Spleen (tissue), 11 donors: ENCODE measurements around the gene CALML5. TPM values are rescaled to one million over a fixed set of nuclear protein-coding genes. Genes with fewer than 3 reads are reported as not detected.

ENCODE experiments used
- DNase-seq: peaks from one replicate; pipeline ENCODE4 v3.0.0-alpha.2; 2020
- H3K27ac ChIP-seq, 8 donors: fragments of 200-600 bp; sonication (generic) in 7 of 8; 1 replicate in 4 of 8; 2 replicates in 4 of 8; pipeline versions ENCODE4 v1.5.0 to v1.8.0; 2016 to 2021; ENCODE audit warnings: inconsistent platforms in 4 of 8, mild to moderate bottlenecking in 4 of 8, moderate library complexity in 1 of 8
- H3K27me3 ChIP-seq, 7 donors: fragments of 200-600 bp; sonication (generic) in 6 of 7; replicated peaks in 1 of 7; 1 replicate in 4 of 7; 2 replicates in 3 of 7; pipeline versions ENCODE4 v1.5.0 to v1.8.0; 2016 to 2021; ENCODE audit warnings: inconsistent platforms in 3 of 7, mild to moderate bottlenecking in 1 of 7
- H3K36me3 ChIP-seq, 6 donors: fragments of 200-600 bp; sonication (generic) in 5 of 6; 1 replicate in 4 of 6; 2 replicates in 2 of 6; pipeline versions ENCODE4 v1.5.0 to v1.8.0; 2016 to 2021; ENCODE audit warnings: inconsistent platforms in 2 of 6
- H3K4me1 ChIP-seq, 6 donors: fragments of 200-600 bp; sonication (generic) in 5 of 6; 1 replicate in 3 of 6; 2 replicates in 3 of 6; pipeline versions ENCODE4 v1.5.0 to v1.8.0; 2016 to 2021; ENCODE audit warnings: inconsistent platforms in 3 of 6
- H3K4me3 ChIP-seq, 8 donors: fragments of 200-600 bp; sonication (generic) in 7 of 8; 1 replicate in 4 of 8; 2 replicates in 4 of 8; pipeline versions ENCODE4 v1.5.0 to v1.8.0; 2016 to 2021; ENCODE audit warnings: inconsistent platforms in 4 of 8, mild to moderate bottlenecking in 4 of 8, moderate library complexity in 2 of 8
- H3K9me3 ChIP-seq, 8 donors: fragments of 200-600 bp; sonication (generic) in 7 of 8; 1 replicate in 4 of 8; 2 replicates in 4 of 8; pipeline versions ENCODE4 v1.5.0 to v1.8.0; 2016 to 2021; ENCODE audit warnings: inconsistent platforms in 4 of 8
- POLR2A ChIP-seq, 3 donors: fragments of 450-650 bp; IDR thresholded peaks; one replicate each; pipeline ENCODE4 v1.5.1; 2017; ENCODE audit warnings: antibody characterized with exemption in 3 of 3, mild to moderate bottlenecking in 1 of 3
- POLR2AphosphoS5 ChIP-seq, 3 donors: sonication (generic); formaldehyde crosslinking; IDR thresholded peaks; one replicate each; pipeline ENCODE4 v1.5.1; 2017; ENCODE audit warnings: antibody characterized with exemption in 3 of 3
- WGBS, 5 donors: extraction: QIAGEN DNeasy Blood & Tissue Kit in 3 of 5; methylation state at CpG; one replicate each; pipeline versions ENCODE4 v1.1.5 to v1.1.7; 2013 to 2018; 5-methylcytosine and 5-hydroxymethylcytosine counted together
- intact Hi-C: fragments of 100-400 bp; cut with DNase I; formaldehyde crosslinking; loops from one replicate; pipeline ENCODE4 v1.15.0; 2023; ENCODE audit warnings: low total_unique reads
- polyA plus RNA-seq, 3 donors: library from polyadenylated mRNA; stranded (reverse); fragments of 200-250 nt; gene quantifications; one replicate each; pipeline ENCODE4 v1.2.1, GENCODE V29; 2013
- total RNA-seq, 7 donors: library from RNA; depleted of rRNA in 3 of 7; stranded (reverse); fragments of >200 nt in 3 of 7; fragmentation: NEBNext Ultra II Directional in 4 of 7; extraction: Animal tissue kit (Norgen Biotek cat#: 25700) in 4 of 7; gene quantifications; one replicate each; pipeline versions ENCODE4 v1.1.0 to v1.2.1, GENCODE V29; 2016 to 2021
- TF ChIP-seq, protein P1 (sequence below), 11 experiments: fragments of 200-600 bp in 7 of 11; fragments of 450-650 bp in 4 of 11; sonication (generic) in 4 of 11; IDR thresholded peaks in 8 of 11; conservative IDR thresholded peaks in 3 of 11; 1 replicate in 7 of 11; 2 replicates in 4 of 11; pipeline versions ENCODE4 v1.4.0 to v1.8.0; 2016 to 2021; ENCODE audit warnings: antibody characterized with exemption in 11 of 11, inconsistent platforms in 4 of 11, mild to moderate bottlenecking in 1 of 11
- donor health status: healthy with polysubstance abuse.
- donor health status: DM: no; HTN: no; CAD: no; lungs with moderate emphysema.
- donor health status: DM: no; HTN: no; CAD: no.
- donor health status: Bipolar disorder and iron deficiency.
- donor health status: healthy.
- donor health status: DM: no; HTN: no; CAD: no.
- donor health status: DM: yes; HTN: yes; CAD: no.

The CALML5 gene
- total and polyA plus RNA-seq, 10 donors: 0.13 TPM; not detected in 9

DNA sequence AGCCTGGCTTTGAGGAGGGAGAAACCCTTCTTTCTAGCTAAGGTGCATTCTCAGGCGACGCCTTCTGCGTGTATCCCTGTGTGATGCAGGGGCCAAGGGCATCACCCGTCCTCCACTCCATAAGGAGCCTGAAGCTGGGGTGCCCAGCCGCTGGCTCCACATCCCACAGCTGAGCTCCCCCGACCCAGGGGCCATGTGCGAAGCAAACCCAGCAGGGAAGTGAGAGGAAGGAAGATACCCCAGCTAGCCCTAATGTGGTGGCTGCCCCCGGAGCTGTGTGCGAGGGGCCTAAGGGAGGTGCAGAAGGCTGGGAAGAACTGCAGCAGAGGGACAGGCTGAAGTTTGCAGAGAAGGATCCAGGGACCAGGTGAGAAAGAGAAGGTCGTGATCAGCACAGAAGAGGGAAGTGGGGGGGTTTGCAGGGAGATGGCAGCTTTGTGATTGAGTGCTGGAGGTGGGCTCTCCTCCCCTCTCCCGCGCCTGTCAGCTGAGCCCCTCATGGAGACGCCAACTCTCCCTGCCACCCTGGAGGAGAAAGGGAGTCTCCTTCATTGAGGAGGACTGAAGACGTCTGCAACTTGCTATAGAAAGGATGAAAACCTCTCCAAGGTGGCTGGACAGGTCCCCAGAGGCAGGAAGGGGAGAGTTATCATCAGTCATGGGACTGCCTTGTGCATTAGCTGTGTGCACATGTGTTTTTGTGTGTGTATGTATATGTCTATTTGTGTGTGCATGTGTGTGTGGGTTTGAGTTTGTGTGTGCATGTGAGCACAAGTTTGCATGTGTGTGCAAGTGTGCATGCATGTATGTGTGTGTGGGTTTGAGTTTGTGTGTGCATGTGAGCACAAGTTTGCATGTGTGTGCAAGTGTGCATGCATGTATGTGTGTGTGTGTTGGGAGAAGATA is 3.5 kb upstream of the CALML5 start:
- Histone ChIP-seq H3K27ac (no peak overlapping the region), H3K36me3 (no peaks in the 10 kb centered on the region), H3K9me3 (no peaks in the 10 kb centered on the region), H3K27me3 (peaks cover 0 to 28% (median 0%) of the 10 kb centered on the region in 7 donors), H3K4me3 (no peak overlapping the region), H3K4me1 (peaks cover 0 to 5% (median 0%) of the 10 kb centered on the region in 6 donors)
- WGBS, 5 donors: 75 to 79% (median 77%) methylated on average over 9 to 14 of the region's 14 CpGs
- intact Hi-C loops: no loop called here
- no peak for DNase-seq
- TF ChIP-seq, protein P1, sequence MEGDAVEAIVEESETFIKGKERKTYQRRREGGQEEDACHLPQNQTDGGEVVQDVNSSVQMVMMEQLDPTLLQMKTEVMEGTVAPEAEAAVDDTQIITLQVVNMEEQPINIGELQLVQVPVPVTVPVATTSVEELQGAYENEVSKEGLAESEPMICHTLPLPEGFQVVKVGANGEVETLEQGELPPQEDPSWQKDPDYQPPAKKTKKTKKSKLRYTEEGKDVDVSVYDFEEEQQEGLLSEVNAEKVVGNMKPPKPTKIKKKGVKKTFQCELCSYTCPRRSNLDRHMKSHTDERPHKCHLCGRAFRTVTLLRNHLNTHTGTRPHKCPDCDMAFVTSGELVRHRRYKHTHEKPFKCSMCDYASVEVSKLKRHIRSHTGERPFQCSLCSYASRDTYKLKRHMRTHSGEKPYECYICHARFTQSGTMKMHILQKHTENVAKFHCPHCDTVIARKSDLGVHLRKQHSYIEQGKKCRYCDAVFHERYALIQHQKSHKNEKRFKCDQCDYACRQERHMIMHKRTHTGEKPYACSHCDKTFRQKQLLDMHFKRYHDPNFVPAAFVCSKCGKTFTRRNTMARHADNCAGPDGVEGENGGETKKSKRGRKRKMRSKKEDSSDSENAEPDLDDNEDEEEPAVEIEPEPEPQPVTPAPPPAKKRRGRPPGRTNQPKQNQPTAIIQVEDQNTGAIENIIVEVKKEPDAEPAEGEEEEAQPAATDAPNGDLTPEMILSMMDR (IDR thresholded peaks at IDR 0.05 in 8 of 11, conservative IDR thresholded peaks at IDR 0.05 in 3 of 11): no peak
- TF ChIP-seq POLR2A (IDR thresholded peaks at IDR 0.05) (no peak), POLR2AphosphoS5 (IDR thresholded peaks at IDR 0.05) (no peak)

DNA sequence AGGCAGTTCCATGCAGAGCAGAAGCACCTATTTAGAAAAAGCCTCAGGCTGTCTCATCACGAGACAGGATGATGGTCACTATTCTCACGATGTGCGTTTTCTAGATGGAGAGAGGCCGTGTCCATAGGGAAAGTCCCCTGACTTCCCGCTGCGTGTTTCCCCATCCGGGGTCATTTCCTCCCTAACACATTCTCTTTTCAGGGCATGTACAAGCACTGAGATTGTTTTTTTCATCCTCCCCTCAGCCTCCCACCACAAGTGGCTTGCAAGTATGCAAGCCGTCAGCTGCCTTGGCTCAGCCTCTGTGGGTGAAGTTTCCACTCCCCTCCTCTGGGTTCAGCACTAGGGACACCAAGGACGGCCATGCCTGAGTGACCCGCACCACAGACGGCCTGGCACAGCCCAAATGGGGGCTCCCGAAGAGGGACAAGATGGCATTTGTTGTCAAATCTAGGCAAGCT is 2.7 kb upstream of the CALML5 start:
- no peaks in the 10 kb centered on the region for H3K9me3 ChIP-seq
- peak in 1 of 3 donors; percentile 20 for TF ChIP-seq POLR2AphosphoS5 (IDR thresholded peaks at IDR 0.05)
- TF ChIP-seq, protein P1 (IDR thresholded peaks at IDR 0.05 in 8 of 11, conservative IDR thresholded peaks at IDR 0.05 in 3 of 11): no peak
- no peaks in the 10 kb centered on the region for H3K36me3 ChIP-seq
- H3K4me1 ChIP-seq: peaks cover 0 to 5% (median 0%) of the 10 kb centered on the region in 6 donors
- H3K27me3 ChIP-seq: peaks cover 0 to 23% (median 0%) of the 10 kb centered on the region in 7 donors
- DNase-seq: no peak
- H3K4me3 ChIP-seq: no peak overlapping the region
- intact Hi-C loops: no loop called here
- H3K27ac ChIP-seq: no peak overlapping the region
- WGBS, 5 donors: 50 to 68% (median 59%) methylated on average over 11 to 12 of the region's 12 CpGs

DNA sequence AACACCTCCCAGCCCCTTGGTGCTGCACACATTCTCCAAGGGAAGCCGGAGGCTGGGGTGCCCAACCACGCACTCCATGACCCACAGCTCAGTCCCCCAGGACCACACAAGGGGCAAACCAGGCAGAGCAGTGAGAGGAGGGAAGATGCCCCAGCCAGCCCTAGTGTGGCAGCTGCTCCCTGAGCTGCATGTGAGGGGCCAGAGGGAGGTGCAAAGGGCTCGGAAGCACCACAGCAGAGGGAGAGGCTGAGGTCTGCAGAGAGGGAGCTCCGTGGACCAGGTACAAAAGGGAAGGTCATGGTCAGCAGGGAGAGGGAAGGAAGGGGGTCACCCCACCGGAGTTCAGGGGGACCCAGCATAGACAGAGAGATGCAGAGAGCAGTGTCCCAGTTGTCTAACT is 1.5 kb upstream of the CALML5 start:
- H3K36me3 ChIP-seq: no peaks in the 10 kb centered on the region
- H3K27ac ChIP-seq: no peak overlapping the region
- DNase-seq: no peak
- WGBS, 5 donors: 77 to 87% (median 78%) methylated on average over 5 of the region's 5 CpGs
- intact Hi-C loops: no loop called here
- H3K4me1 ChIP-seq: peaks cover 0 to 5% (median 0%) of the 10 kb centered on the region in 6 donors
- no peaks in the 10 kb centered on the region for H3K9me3 ChIP-seq
- H3K27me3 ChIP-seq: peaks cover 0 to 19% (median 0%) of the 10 kb centered on the region in 7 donors
- TF ChIP-seq POLR2AphosphoS5 (IDR thresholded peaks at IDR 0.05): no peak
- TF ChIP-seq POLR2A (IDR thresholded peaks at IDR 0.05): no peak
- TF ChIP-seq, protein P1 (IDR thresholded peaks at IDR 0.05 in 8 of 11, conservative IDR thresholded peaks at IDR 0.05 in 3 of 11): no peak
- no peak overlapping the region for H3K4me3 ChIP-seq

DNA sequence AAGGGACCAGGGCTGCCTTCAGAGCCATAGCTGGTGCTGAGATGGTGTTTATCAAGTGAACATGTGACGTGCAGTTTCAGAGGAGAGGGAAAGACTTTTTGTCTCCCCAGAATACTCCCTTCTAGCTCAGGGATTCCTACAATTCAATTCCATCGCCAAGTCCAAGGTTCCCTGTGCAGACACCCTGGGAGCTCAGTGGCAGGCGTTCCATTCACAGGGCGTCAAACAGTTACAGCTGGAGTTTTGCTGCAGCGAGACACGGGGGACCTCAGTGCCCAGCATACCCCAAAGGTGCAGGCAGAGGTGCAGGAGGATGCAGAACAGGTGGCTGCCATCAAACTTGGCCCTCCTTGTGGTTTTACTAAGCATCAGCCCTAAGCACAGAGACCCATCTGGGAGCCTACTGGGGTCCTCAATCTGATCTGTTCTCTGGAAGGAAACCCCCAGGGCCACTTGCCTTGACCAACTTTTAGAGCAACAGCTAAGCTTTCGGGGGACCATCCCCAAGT is 846 bp upstream of the CALML5 start:
- intact Hi-C loops: no loop called here
- WGBS, 5 donors: 88 to 91% (median 89%) methylated on average over 7 of the region's 7 CpGs
- Histone ChIP-seq H3K27me3 (peaks cover 0 to 18% (median 0%) of the 10 kb centered on the region in 7 donors), H3K9me3 (no peaks in the 10 kb centered on the region), H3K4me3 (no peak overlapping the region), H3K4me1 (peaks cover 0 to 5% (median 0%) of the 10 kb centered on the region in 6 donors), H3K36me3 (no peaks in the 10 kb centered on the region), H3K27ac (no peak overlapping the region)
- DNase-seq: no peak
- TF ChIP-seq POLR2AphosphoS5 (IDR thresholded peaks at IDR 0.05): no peak
- no peak for TF ChIP-seq POLR2A (IDR thresholded peaks at IDR 0.05)
- TF ChIP-seq, protein P1 (IDR thresholded peaks at IDR 0.05 in 8 of 11, conservative IDR thresholded peaks at IDR 0.05 in 3 of 11): no peak
